C4-2B (cell line): ENCODE data around the gene GAPDH.

Source experiments
- H3K27ac ChIP-seq: fragments of 450-650 bp; 2 replicates; pipeline ENCODE4 v1.5.1; 2017
- CTCF ChIP-seq: fragments of 450-650 bp; conservative IDR thresholded peaks from 2 replicates; pipeline ENCODE4 v1.5.1; 2017; ENCODE audit warnings: mild to moderate bottlenecking
- ZFX ChIP-seq: fragments of 450-650 bp; IDR thresholded peaks from 2 replicates; pipeline ENCODE4 v1.6.1; 2017

The GAPDH gene

GRCh38 chr12:6524648-6525047 lies 9.7 kb upstream of the GAPDH start:
- no peak overlapping the region for H3K27ac ChIP-seq
- no peak for TF ChIP-seq CTCF
- no peak for TF ChIP-seq ZFX

GRCh38 chr12:6526201-6526600 lies 8.1 kb upstream of the GAPDH start:
- no peak for TF ChIP-seq ZFX
- no peak for TF ChIP-seq CTCF
- no peak overlapping the region for H3K27ac ChIP-seq

GRCh38 chr12:6526766-6527525 lies 7.4 kb upstream of the GAPDH start:
- TF ChIP-seq CTCF (no peak), ZFX (no peak)
- no peak overlapping the region for H3K27ac ChIP-seq

GRCh38 chr12:6527711-6528110 lies 6.6 kb upstream of the GAPDH start:
- TF ChIP-seq ZFX (no peak), CTCF (no peak)
- H3K27ac ChIP-seq, result no peak overlapping the region

GRCh38 chr12:6528539-6529235 lies 5.6 kb upstream of the GAPDH start:
- H3K27ac ChIP-seq, result no peak overlapping the region
- TF ChIP-seq ZFX, result no peak
- TF ChIP-seq CTCF, result no peak

GRCh38 chr12:6529291-6529737 lies 5.0 kb upstream of the GAPDH start:
- no peak overlapping the region for H3K27ac ChIP-seq
- TF ChIP-seq ZFX (no peak), CTCF (no peak)

- H3K27ac ChIP-seq, result no peak overlapping the region
- TF ChIP-seq ZFX, result no peak
- no peak for TF ChIP-seq CTCF
Measured at GRCh38 chr12:6530576-6531260, 3.6 kb upstream of the GAPDH start.
